ENCODE measurements around the gene PHACTR2. TPM values are rescaled to one million over a fixed set of nuclear protein-coding genes. Genes with fewer than 3 reads are reported as not detected.

The PHACTR2 gene
- total and polyA plus RNA-seq, 2 of the 13 experiments (the other 11 are each of a cell fraction or from before 2014, with no cell fraction given), result 11.3 to 28.2 TPM

DNA sequence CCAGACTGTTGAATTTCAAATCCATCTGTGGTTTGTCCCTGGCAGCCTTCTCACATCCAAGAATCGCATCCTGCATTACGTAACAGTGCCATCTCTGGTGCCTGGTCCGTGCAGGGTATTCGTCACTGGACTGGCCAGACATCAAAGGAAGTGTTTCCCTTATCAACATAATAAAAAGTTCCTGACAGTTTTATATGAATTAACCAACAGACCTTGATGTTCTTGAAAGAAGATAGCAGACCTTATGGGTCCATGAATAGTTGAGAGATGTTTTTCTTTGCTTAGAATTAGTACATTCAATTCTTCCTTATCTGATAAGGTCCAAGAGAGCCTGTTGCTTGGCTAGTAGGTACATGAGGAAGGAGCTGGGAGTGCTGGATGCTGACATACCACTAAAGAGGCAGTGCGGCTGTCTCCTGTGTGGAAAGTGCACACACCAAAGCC lies 77.6 kb downstream of the PHACTR2 start:
- in situ Hi-C loops (cut with HindIII; ENCODE audit: extremely low pct_ligation_motif_present, low pct_unique_long_range_greater_than_20kb) (no loop called here), intact Hi-C loops (cut with micrococcal nuclease; ENCODE audit: unreplicated experiment) (no loop called here)
- Histone ChIP-seq H3K4me3 (replicated peaks in 1 of 3; ENCODE audit: insufficient read depth in 1 of 3, low read depth in 2 of 3, low read length in 3 of 3) (no peak overlapping the region), H3K27me3 (ENCODE audit: control insufficient read depth in 1 of 2, insufficient read depth in 2 of 2, low read length in 2 of 2) (no peaks in the 10 kb centered on the region), H3K9me3 (ENCODE audit: low read length) (no peaks in the 10 kb centered on the region), H3K9ac (ENCODE audit: insufficient read depth, low read depth, low read length) (no peak overlapping the region), H3K79me2 (ENCODE audit: insufficient read depth, low read length) (no peaks in the 10 kb centered on the region), H3K4me1 (ENCODE audit: insufficient read depth, low read length) (peaks cover 25% of the 10 kb centered on the region), H4K20me1 (ENCODE audit: insufficient read depth, low read length) (no peaks in the 10 kb centered on the region), H3K36me3 (replicated peaks in 1 of 2; ENCODE audit: control insufficient read depth in 1 of 2, insufficient read depth in 2 of 2, low read length in 2 of 2) (peaks cover 4 to 14% of the 10 kb centered on the region in 2 experiments; a peak in 4 of 5 replicates), H3K27ac (ENCODE audit: extremely low read length, insufficient read depth, low read length) (no peak overlapping the region), H3K4me2 (ENCODE audit: low read depth, low read length) (no peak overlapping the region), H2AFZ (ENCODE audit: low read length) (no peak overlapping the region)
- BruUV-seq (replicated peaks), result no TSS peak
- no peak for DNase-seq (ENCODE audit: low spot score)
- POLR2A ChIA-PET, result no interaction called here
- WGBS (ENCODE audit: low lambda C conversion rate), result 94% methylated on average over 5 of the region's 5 CpGs
- TF ChIP-seq ZNF619 (CRISPR knock-in tag; IDR thresholded peaks at IDR 0.05) (no peak), CEBPB (IDR thresholded peaks at IDR 0.05; ENCODE audit: borderline replicate concordance, low read depth, low read length) (peak; percentile 49; the same call in 1 of the 2 replicates)
- no peak for ATAC-seq
- CTCF ChIA-PET (ENCODE audit: low intra/inter-chr PET ratio, low total read pairs), result no interaction called here
- FAIRE-seq, result no peak

DNA sequence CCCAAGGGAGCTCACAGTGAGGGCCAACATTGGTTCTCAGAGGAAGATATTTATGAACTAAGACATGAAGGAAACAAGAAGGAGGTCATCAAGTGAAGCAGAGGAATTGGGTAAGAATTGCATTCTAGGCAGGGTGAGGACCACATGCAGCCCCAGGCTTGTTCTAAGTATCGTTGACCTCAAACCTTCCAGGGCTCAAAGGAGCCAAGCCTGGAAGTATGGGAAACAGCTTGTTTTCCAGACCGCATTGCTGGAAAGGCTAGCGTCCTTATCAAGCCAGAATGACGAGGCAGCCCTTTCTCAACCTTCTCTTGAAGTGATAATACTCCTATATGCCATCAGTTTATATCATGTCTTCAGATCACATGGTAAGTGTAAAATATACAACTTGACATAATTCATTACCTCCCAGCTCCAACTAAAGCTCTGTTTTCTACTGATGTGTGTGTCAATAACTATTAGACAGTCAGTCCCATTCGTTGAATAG lies 79.6 kb downstream of the PHACTR2 start:
- ChIA-PET POLR2A (interaction anchor here (3.9 kb wide), 1 partner anchor 12 kb away, joined by 27 read pairs; no protein-coding TSS in a partner anchor), CTCF (ENCODE audit: low intra/inter-chr PET ratio, low total read pairs) (no interaction called here)
- over 99% methylated on average over 5 of the region's 5 CpGs for WGBS (ENCODE audit: low lambda C conversion rate)
- BruUV-seq (replicated peaks), result no TSS peak
- intact Hi-C loops (cut with micrococcal nuclease; ENCODE audit: unreplicated experiment) (no loop called here), in situ Hi-C loops (cut with HindIII; ENCODE audit: extremely low pct_ligation_motif_present, low pct_unique_long_range_greater_than_20kb) (no loop called here)
- no peak overlapping the region for H3K27ac ChIP-seq (ENCODE audit: extremely low read length, insufficient read depth, low read length)
- no peaks in the 10 kb centered on the region for H4K20me1 ChIP-seq (ENCODE audit: insufficient read depth, low read length)
- H3K9me3 ChIP-seq (ENCODE audit: low read length), result no peaks in the 10 kb centered on the region
- no peak overlapping the region for H3K4me2 ChIP-seq (ENCODE audit: low read depth, low read length)
- no peaks in the 10 kb centered on the region for H3K27me3 ChIP-seq (ENCODE audit: control insufficient read depth in 1 of 2, insufficient read depth in 2 of 2, low read length in 2 of 2)
- ATAC-seq (no peak), DNase-seq (ENCODE audit: low spot score) (no peak), FAIRE-seq (no peak)
- H3K4me1 ChIP-seq (ENCODE audit: insufficient read depth, low read length), result peaks cover 25% of the 10 kb centered on the region
- H2AFZ ChIP-seq (ENCODE audit: low read length), result no peak overlapping the region
- H3K36me3 ChIP-seq (replicated peaks in 1 of 2; ENCODE audit: control insufficient read depth in 1 of 2, insufficient read depth in 2 of 2, low read length in 2 of 2), result peaks cover 5 to 14% of the 10 kb centered on the region in 2 experiments; a peak in 3 of 5 replicates
- no peak overlapping the region for H3K4me3 ChIP-seq (replicated peaks in 1 of 3; ENCODE audit: insufficient read depth in 1 of 3, low read depth in 2 of 3, low read length in 3 of 3)
- H3K79me2 ChIP-seq (ENCODE audit: insufficient read depth, low read length), result no peaks in the 10 kb centered on the region
- H3K9ac ChIP-seq (ENCODE audit: insufficient read depth, low read depth, low read length), result no peak overlapping the region
- TF ChIP-seq SKI (IDR thresholded peaks at IDR 0.05; ENCODE audit: partially characterized antibody) (no peak), CBX2 (IDR thresholded peaks at IDR 0.05; ENCODE audit: low read depth, low read length) (no peak), CBX2 (CRISPR knock-in tag; IDR thresholded peaks at IDR 0.05; ENCODE audit: low read depth) (no peak), TAF1 (CRISPR knock-in tag; IDR thresholded peaks at IDR 0.05) (no peak), ZNF883 (CRISPR knock-in tag; IDR thresholded peaks at IDR 0.05; ENCODE audit: not compliant biosample characterization) (no peak), SMARCE1 (IDR thresholded peaks at IDR 0.05; ENCODE audit: borderline replicate concordance) (no peak), CHCHD3 (CRISPR knock-in tag; IDR thresholded peaks at IDR 0.05) (no peak), ZNF749 (CRISPR knock-in tag; IDR thresholded peaks at IDR 0.05; ENCODE audit: borderline replicate concordance) (no peak), STAG1 (CRISPR knock-in tag; IDR thresholded peaks at IDR 0.05) (no peak), ZNF430 (CRISPR knock-in tag; IDR thresholded peaks at IDR 0.05) (no peak), SIN3B (IDR thresholded peaks at IDR 0.05; ENCODE audit: low read length) (no peak)
- TF ChIP-seq, protein P1, sequence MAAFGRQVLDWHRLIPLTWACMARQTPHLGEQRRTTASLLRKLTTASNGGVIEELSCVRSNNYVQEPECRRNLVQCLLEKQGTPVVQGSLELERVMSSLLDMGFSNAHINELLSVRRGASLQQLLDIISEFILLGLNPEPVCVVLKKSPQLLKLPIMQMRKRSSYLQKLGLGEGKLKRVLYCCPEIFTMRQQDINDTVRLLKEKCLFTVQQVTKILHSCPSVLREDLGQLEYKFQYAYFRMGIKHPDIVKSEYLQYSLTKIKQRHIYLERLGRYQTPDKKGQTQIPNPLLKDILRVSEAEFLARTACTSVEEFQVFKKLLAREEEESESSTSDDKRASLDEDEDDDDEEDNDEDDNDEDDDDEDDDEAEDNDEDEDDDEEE (CRISPR knock-in tag; IDR thresholded peaks at IDR 0.05), result no peak

All from HepG2 (cell line).